Right lobe of liver (tissue), 4 donors: ENCODE measurements around the gene CCDC24.

Source experiments
- CTCF ChIP-seq, 4 donors: fragments of 200-600 bp in 3 of 4; fragments of 450-650 bp in 1 of 4; IDR thresholded peaks; one replicate each; pipeline versions ENCODE4 v1.5.1 to v1.8.0; 2016 to 2022; ENCODE audit warnings: antibody characterized with exemption in 4 of 4, mild to moderate bottlenecking in 2 of 4
- POLR2A ChIP-seq: fragments of 450-650 bp; IDR thresholded peaks from one replicate; pipeline ENCODE4 v1.6.1; 2017; ENCODE audit warnings: antibody characterized with exemption, mild to moderate bottlenecking
- donor health status: DM: no; HTN: no; CAD: no.
- donor health status: DM: no; HTN: no; CAD: no.
- donor health status: DM: no; HTN: yes; CAD: no.

GRCh38 chr1:44013949-44014348, 22.6 kb downstream of the CCDC24 start:
- TF ChIP-seq CTCF (IDR thresholded peaks at IDR 0.05), result no peak
- TF ChIP-seq POLR2A, result no peak
